Measurements from ENCODE around the gene FZD7. TPM values are rescaled to one million over a fixed set of nuclear protein-coding genes. Genes with fewer than 3 reads are reported as not detected.

Gene FZD7
- total RNA-seq, 1 donor from 2014 or later = 91.0 TPM

GRCh38 chr2:202060218-202060617 lies 26.6 kb downstream of the FZD7 start:
- Mint-ChIP-seq H3K27ac (ENCODE audit: unreplicated experiment) (no peak overlapping the region), H3K4me3 (no peak overlapping the region), H3K4me1 (peaks cover 31% of the 10 kb centered on the region), H3K9me3 (peaks cover 3% of the 10 kb centered on the region), H3K36me3 (ENCODE audit: low read depth) (no peaks in the 10 kb centered on the region), H3K27me3 (ENCODE audit: low read depth) (no peaks in the 10 kb centered on the region)
- DNase-seq (ENCODE audit: low read depth, low spot score) = no peak
- peak; percentile 55 for TF ChIP-seq CTCF (conservative IDR thresholded peaks at IDR 0.05)

GRCh38 chr2:202061695-202062094 lies 28.0 kb downstream of the FZD7 start:
- H3K36me3 Mint-ChIP-seq (ENCODE audit: low read depth) = no peaks in the 10 kb centered on the region
- no peak for TF ChIP-seq CTCF (conservative IDR thresholded peaks at IDR 0.05)
- no peak for DNase-seq (ENCODE audit: low read depth, low spot score)
- H3K9me3 Mint-ChIP-seq = peaks cover 3% of the 10 kb centered on the region
- H3K27ac Mint-ChIP-seq (ENCODE audit: unreplicated experiment) = no peak overlapping the region
- no peaks in the 10 kb centered on the region for H3K27me3 Mint-ChIP-seq (ENCODE audit: low read depth)
- H3K4me1 Mint-ChIP-seq = peaks cover 37% of the 10 kb centered on the region
- H3K4me3 Mint-ChIP-seq = no peak overlapping the region

- H3K4me1 Mint-ChIP-seq = peaks cover 46% of the 10 kb centered on the region
- peak; percentile 36 for DNase-seq (ENCODE audit: low read depth, low spot score)
- peak overlapping the region; percentile 100 for H3K27ac Mint-ChIP-seq (ENCODE audit: unreplicated experiment)
- H3K36me3 Mint-ChIP-seq (ENCODE audit: low read depth) = no peaks in the 10 kb centered on the region
- H3K9me3 Mint-ChIP-seq = no peaks in the 10 kb centered on the region
- no peak for TF ChIP-seq CTCF (conservative IDR thresholded peaks at IDR 0.05)
- no peaks in the 10 kb centered on the region for H3K27me3 Mint-ChIP-seq (ENCODE audit: low read depth)
- peak overlapping the region; percentile 80 for H3K4me3 Mint-ChIP-seq
Observed at GRCh38 chr2:202064171-202064880, 30.7 kb downstream of the FZD7 start.

GRCh38 chr2:202064881-202065230 lies 31.2 kb downstream of the FZD7 start:
- no peak for DNase-seq (ENCODE audit: low read depth, low spot score)
- H3K36me3 Mint-ChIP-seq (ENCODE audit: low read depth) = no peaks in the 10 kb centered on the region
- no peaks in the 10 kb centered on the region for H3K27me3 Mint-ChIP-seq (ENCODE audit: low read depth)
- H3K27ac Mint-ChIP-seq (ENCODE audit: unreplicated experiment) = peak overlapping the region; percentile 100
- no peak for TF ChIP-seq CTCF (conservative IDR thresholded peaks at IDR 0.05)
- peak overlapping the region; percentile 80 for H3K4me3 Mint-ChIP-seq
- peaks cover 46% of the 10 kb centered on the region for H3K4me1 Mint-ChIP-seq
- H3K9me3 Mint-ChIP-seq = no peaks in the 10 kb centered on the region

- Mint-ChIP-seq H3K27me3 (ENCODE audit: low read depth) (no peaks in the 10 kb centered on the region), H3K4me1 (peaks cover 46% of the 10 kb centered on the region), H3K36me3 (ENCODE audit: low read depth) (no peaks in the 10 kb centered on the region), H3K4me3 (no peak overlapping the region), H3K9me3 (no peaks in the 10 kb centered on the region), H3K27ac (ENCODE audit: unreplicated experiment) (no peak overlapping the region)
- DNase-seq (ENCODE audit: low read depth, low spot score) = no peak
- TF ChIP-seq CTCF (conservative IDR thresholded peaks at IDR 0.05) = no peak
Observed at GRCh38 chr2:202065876-202066275, 32.2 kb downstream of the FZD7 start.

Data from neural crest cell (in vitro differentiated cells).